Suprapubic skin (tissue), 4 donors: Measurements from ENCODE around the gene RNF114.

Experiments used
- EP300 ChIP-seq: sonication (generic); formaldehyde crosslinking; IDR thresholded peaks from one replicate; pipeline ENCODE4 v1.6.1; 2017; ENCODE audit warnings: antibody characterized with exemption
- POLR2A ChIP-seq, 2 donors: fragments of 450-650 bp; IDR thresholded peaks; one replicate each; pipeline ENCODE4 v1.6.1; 2017; ENCODE audit warnings: antibody characterized with exemption in 2 of 2, mild to moderate bottlenecking in 2 of 2, moderate library complexity in 2 of 2
- POLR2AphosphoS5 ChIP-seq, 3 donors: sonication (generic); formaldehyde crosslinking; IDR thresholded peaks; one replicate each; pipeline ENCODE4 v1.6.1; 2017; ENCODE audit warnings: antibody characterized with exemption in 3 of 3
- TF ChIP-seq, protein P1 (sequence below), 2 donors: fragments of 200-600 bp in 1 of 2; fragments of 450-650 bp in 1 of 2; sonication (generic) in 1 of 2; IDR thresholded peaks; one replicate each; pipeline ENCODE4 v1.5.1; 2016 to 2019; ENCODE audit warnings: antibody characterized with exemption in 2 of 2, mild to moderate bottlenecking in 1 of 2, moderate library complexity in 1 of 2

DNA sequence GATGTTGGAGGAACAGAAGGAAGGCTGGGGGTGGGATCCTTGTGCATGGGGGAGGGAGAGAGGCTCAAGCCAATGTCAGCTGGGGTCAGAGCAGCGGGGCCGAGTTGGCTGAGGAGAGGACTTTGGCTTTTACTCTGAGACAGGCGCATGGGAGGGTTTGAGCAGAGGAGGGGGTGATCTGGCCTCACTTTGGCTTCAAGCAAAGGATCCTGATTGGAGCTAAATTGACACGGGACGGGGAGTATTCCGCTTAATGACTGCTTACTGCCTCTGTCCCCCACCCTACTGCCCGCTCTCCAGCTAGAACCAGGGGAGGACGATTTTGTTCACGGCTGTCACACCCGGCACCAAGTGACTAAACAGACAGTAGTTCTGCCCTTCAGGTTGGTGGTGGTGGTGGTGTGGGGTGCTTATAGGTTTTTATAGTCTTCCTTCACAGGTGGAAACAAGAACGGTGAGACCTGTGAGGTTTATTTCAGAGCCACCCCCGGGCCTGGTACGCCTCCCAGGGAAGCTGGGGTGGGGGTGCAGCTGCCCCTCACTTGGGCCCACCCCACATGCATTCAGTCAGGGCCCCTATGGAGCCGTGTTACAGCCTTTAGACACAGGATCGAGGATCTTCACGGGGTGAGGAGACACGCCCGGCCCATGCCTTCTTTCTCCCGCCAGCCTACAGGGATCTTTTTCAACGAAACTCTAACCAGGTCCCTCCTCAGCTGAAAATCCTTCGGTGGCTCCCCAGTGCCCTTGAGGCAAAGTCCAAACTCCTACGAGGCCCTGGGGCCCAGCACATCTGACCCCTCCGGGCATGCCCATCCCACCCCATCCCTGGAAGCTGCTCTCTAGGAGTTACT is 45.2 kb downstream of the RNF114 start:
- TF ChIP-seq, protein P1, sequence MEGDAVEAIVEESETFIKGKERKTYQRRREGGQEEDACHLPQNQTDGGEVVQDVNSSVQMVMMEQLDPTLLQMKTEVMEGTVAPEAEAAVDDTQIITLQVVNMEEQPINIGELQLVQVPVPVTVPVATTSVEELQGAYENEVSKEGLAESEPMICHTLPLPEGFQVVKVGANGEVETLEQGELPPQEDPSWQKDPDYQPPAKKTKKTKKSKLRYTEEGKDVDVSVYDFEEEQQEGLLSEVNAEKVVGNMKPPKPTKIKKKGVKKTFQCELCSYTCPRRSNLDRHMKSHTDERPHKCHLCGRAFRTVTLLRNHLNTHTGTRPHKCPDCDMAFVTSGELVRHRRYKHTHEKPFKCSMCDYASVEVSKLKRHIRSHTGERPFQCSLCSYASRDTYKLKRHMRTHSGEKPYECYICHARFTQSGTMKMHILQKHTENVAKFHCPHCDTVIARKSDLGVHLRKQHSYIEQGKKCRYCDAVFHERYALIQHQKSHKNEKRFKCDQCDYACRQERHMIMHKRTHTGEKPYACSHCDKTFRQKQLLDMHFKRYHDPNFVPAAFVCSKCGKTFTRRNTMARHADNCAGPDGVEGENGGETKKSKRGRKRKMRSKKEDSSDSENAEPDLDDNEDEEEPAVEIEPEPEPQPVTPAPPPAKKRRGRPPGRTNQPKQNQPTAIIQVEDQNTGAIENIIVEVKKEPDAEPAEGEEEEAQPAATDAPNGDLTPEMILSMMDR (IDR thresholded peaks at IDR 0.05) = no peak
- no peak for TF ChIP-seq POLR2A (IDR thresholded peaks at IDR 0.05)
- no peak for TF ChIP-seq EP300
- TF ChIP-seq POLR2AphosphoS5 (IDR thresholded peaks at IDR 0.05) = no peak
